CD4-positive, alpha-beta T cell (primary cell): ENCODE data around the gene PLP1. TPM values are rescaled to one million over a fixed set of nuclear protein-coding genes. Genes with fewer than 3 reads are reported as not detected.

Experiments
- ATAC-seq: fragments of 200-7000 bp; cut with Tn5 transposase; one replicate; pipeline ENCODE4 v1.10.0; 2022; ENCODE audit warnings: mild to moderate bottlenecking; ENCODE audit not compliant: poor library complexity
- CTCF ChIA-PET: fragments of 350-600 bp; sonication (Branson Sonifier 250); formaldehyde crosslinking; loops from one replicate; lab custom pipeline; 2021; ENCODE audit warnings: antibody characterized with exemption, inconsistent platforms; lab: Charles Lee
- POLR2A ChIA-PET: fragments of 350-600 bp; sonication (Branson Sonifier 250); formaldehyde crosslinking; loops from one replicate; lab custom pipeline; 2021; ENCODE audit warnings: antibody characterized with exemption, inconsistent platforms; lab: Charles Lee
- DNase-seq, 14 experiments: peaks; one replicate each; pipeline ENCODE4 v3.0.0-alpha.2; 2013 to 2020; ENCODE audit warnings: mixed read lengths in 2 of 14
- H3K27ac ChIP-seq, 2 donors: one replicate each; pipeline versions ENCODE4 v1.5.1 to v1.7.0; 2013; ENCODE audit warnings: low read length in 2 of 2, low read depth in 1 of 2, mild to moderate bottlenecking in 1 of 2
- H3K27me3 ChIP-seq, 2 experiments: 1 replicate in 1 of 2; 2 replicates in 1 of 2; pipeline versions ENCODE4 v1.6.1 to v1.7.0; 2013; ENCODE audit warnings: low read length in 2 of 2, control low read depth in 1 of 2, mild to moderate bottlenecking in 1 of 2, moderate library complexity in 1 of 2; ENCODE audit not compliant: insufficient read depth in 2 of 2, control insufficient read depth in 1 of 2
- H3K36me3 ChIP-seq: one replicate; pipeline ENCODE4 v1.6.1; 2013; ENCODE audit warnings: low read length, control low read depth; ENCODE audit not compliant: insufficient read depth
- H3K4me1 ChIP-seq: one replicate; pipeline ENCODE4 v1.6.1; 2013; ENCODE audit warnings: low read length, control low read depth; ENCODE audit not compliant: insufficient read depth
- H3K4me3 ChIP-seq: one replicate; pipeline ENCODE4 v1.5.1; 2013; ENCODE audit warnings: mild to moderate bottlenecking, low read length, moderate library complexity
- H3K9me3 ChIP-seq, 2 experiments: 1 replicate in 1 of 2; 2 replicates in 1 of 2; pipeline versions ENCODE4 v1.6.1 to v1.7.0; 2013; ENCODE audit warnings: low read length in 2 of 2, mild to moderate bottlenecking in 2 of 2, control low read depth in 1 of 2, moderate library complexity in 1 of 2; ENCODE audit not compliant: control insufficient read depth in 1 of 2, insufficient read depth in 1 of 2
- H3K27ac Mint-ChIP-seq: one replicate; pipeline ENCODE4 v1.8.0; 2020; ENCODE audit warnings: mixed read lengths
- H3K27me3 Mint-ChIP-seq: one replicate; pipeline ENCODE4 v1.8.0; 2021; ENCODE audit warnings: mixed read lengths
- H3K36me3 Mint-ChIP-seq: one replicate; pipeline ENCODE4 v1.8.0; 2021; ENCODE audit warnings: low read depth, mixed read lengths
- H3K4me1 Mint-ChIP-seq: one replicate; pipeline ENCODE4 v1.8.0; 2021; ENCODE audit warnings: low read depth, mixed read lengths
- H3K4me3 Mint-ChIP-seq: one replicate; pipeline ENCODE4 v1.8.0; 2020; ENCODE audit warnings: mild to moderate bottlenecking, mixed read lengths
- H3K9me3 Mint-ChIP-seq: one replicate; pipeline ENCODE4 v1.8.0; 2020; ENCODE audit warnings: mixed read lengths
- intact Hi-C, 2 experiments: fragments of 100-400 bp; cut with DNase I in 1 of 2; cut with micrococcal nuclease in 1 of 2; formaldehyde crosslinking; loops; one replicate each; pipeline versions ENCODE4 v1.15.1 to v1.9.0; 2023 to 2025; cut with DNase I, micrococcal nuclease
- total RNA-seq, 174 experiments: library from RNA in 2 of 174; stranded (reverse) in 2 of 174; gene quantifications; one replicate each; pipeline ENCODE4 v1.2.3 and lab custom pipeline; 2021 to 2026
- TF ChIP-seq, protein P1 (sequence below): fragments of 200-600 bp; IDR thresholded peaks from one replicate; pipeline ENCODE4 v1.8.0; 2022; ENCODE audit warnings: antibody characterized with exemption, mild to moderate bottlenecking

PLP1 gene
- total RNA-seq, 2 experiments from 2014 or later = not detected

DNA sequence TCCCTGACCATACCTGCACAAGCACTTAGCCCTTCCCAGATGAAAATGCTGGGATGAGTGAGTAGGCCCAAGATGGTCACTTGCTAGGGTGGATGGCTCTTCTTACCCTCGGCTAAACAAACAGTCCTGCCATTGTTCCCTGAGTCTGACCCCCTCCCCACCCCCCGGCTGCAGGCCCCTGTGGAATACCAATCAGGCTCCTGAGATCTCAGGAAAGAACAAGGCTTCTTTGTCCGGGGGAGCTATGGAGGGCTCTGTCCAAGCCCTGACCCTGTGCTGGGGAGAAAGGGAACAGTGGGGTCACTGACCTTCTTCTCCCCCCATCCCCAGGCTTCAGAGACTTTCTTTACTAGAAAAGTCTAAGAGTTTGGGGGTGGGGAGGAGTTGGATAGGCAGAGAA lies 6.0 kb downstream of the PLP1 start:
- POLR2A ChIA-PET = no interaction called here
- Histone ChIP-seq H3K4me3 (no peak overlapping the region), H3K9me3 (no peaks in the 10 kb centered on the region), H3K27me3 (no peaks in the 10 kb centered on the region), H3K36me3 (no peaks in the 10 kb centered on the region), H3K27ac (no peak overlapping the region), H3K4me1 (no peaks in the 10 kb centered on the region)
- H3K4me1 Mint-ChIP-seq = no peaks in the 10 kb centered on the region
- no peak for DNase-seq
- TF ChIP-seq, protein P1, sequence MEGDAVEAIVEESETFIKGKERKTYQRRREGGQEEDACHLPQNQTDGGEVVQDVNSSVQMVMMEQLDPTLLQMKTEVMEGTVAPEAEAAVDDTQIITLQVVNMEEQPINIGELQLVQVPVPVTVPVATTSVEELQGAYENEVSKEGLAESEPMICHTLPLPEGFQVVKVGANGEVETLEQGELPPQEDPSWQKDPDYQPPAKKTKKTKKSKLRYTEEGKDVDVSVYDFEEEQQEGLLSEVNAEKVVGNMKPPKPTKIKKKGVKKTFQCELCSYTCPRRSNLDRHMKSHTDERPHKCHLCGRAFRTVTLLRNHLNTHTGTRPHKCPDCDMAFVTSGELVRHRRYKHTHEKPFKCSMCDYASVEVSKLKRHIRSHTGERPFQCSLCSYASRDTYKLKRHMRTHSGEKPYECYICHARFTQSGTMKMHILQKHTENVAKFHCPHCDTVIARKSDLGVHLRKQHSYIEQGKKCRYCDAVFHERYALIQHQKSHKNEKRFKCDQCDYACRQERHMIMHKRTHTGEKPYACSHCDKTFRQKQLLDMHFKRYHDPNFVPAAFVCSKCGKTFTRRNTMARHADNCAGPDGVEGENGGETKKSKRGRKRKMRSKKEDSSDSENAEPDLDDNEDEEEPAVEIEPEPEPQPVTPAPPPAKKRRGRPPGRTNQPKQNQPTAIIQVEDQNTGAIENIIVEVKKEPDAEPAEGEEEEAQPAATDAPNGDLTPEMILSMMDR = no peak
- ATAC-seq = no peak
- intact Hi-C loops = no loop called here
- no peaks in the 10 kb centered on the region for H3K36me3 Mint-ChIP-seq
- H3K27ac Mint-ChIP-seq = no peak overlapping the region
- no peaks in the 10 kb centered on the region for H3K9me3 Mint-ChIP-seq
- CTCF ChIA-PET = no interaction called here
- peaks cover 8% of the 10 kb centered on the region for H3K27me3 Mint-ChIP-seq
- no peak overlapping the region for H3K4me3 Mint-ChIP-seq

DNA sequence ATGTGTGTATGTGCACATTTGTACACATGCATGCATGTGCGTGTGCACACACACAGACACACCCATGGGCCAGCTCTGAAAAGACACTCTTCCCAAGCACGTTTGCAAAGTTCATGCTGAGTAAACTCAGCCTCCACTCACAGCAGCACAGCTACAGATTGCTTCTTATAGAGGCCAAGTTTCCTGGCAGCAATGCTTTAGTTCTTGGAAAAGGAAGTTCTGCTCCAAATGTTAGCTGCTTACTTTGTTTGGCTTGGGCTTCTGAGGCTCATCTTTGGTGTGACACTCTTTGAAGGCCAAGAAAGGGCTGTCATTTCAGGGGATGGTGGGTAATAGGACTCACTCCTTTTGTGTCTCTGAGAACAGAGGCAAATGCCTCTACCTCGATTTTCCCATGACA lies 6.6 kb downstream of the PLP1 start:
- no peaks in the 10 kb centered on the region for H3K4me1 ChIP-seq
- no peaks in the 10 kb centered on the region for H3K36me3 ChIP-seq
- Mint-ChIP-seq H3K4me1 (no peaks in the 10 kb centered on the region), H3K9me3 (no peaks in the 10 kb centered on the region), H3K4me3 (no peak overlapping the region), H3K27me3 (peaks cover 2% of the 10 kb centered on the region), H3K27ac (no peak overlapping the region), H3K36me3 (no peaks in the 10 kb centered on the region)
- H3K27ac ChIP-seq = no peak overlapping the region
- H3K27me3 ChIP-seq = no peaks in the 10 kb centered on the region
- intact Hi-C loops = no loop called here
- TF ChIP-seq, protein P1 = no peak
- no peak overlapping the region for H3K4me3 ChIP-seq
- ChIA-PET CTCF (no interaction called here), POLR2A (no interaction called here)
- DNase-seq = no peak
- ATAC-seq = no peak
- no peaks in the 10 kb centered on the region for H3K9me3 ChIP-seq

DNA sequence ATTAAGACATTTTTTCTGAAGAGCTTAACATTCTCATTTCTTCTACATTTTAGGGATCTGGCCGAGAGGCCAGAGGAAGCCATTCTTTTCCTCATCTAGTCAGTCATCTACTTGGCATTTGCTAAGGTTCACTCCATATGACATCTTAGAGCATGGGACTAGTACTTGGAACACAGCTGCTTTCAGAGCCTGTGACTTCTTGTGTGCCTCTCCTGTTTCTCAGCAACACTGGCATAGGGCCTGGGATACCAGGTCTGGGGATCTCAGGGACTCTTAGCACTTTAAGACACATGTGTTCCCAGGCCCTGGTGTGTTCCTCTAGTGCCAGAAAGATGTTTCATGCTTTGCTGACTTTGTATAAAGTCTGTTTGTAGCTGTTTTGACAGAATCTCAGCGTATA lies 7.3 kb downstream of the PLP1 start:
- no peak overlapping the region for H3K4me3 Mint-ChIP-seq
- CTCF ChIA-PET = no interaction called here
- Histone ChIP-seq H3K36me3 (no peaks in the 10 kb centered on the region), H3K27ac (no peak overlapping the region), H3K4me1 (no peaks in the 10 kb centered on the region), H3K27me3 (no peaks in the 10 kb centered on the region), H3K9me3 (no peaks in the 10 kb centered on the region), H3K4me3 (no peak overlapping the region)
- DNase-seq = no peak
- no peaks in the 10 kb centered on the region for H3K9me3 Mint-ChIP-seq
- H3K36me3 Mint-ChIP-seq = no peaks in the 10 kb centered on the region
- intact Hi-C loops = no loop called here
- TF ChIP-seq, protein P1 = no peak
- no peak for ATAC-seq
- POLR2A ChIA-PET = no interaction called here
- no peaks in the 10 kb centered on the region for H3K27me3 Mint-ChIP-seq
- no peaks in the 10 kb centered on the region for H3K4me1 Mint-ChIP-seq
- no peak overlapping the region for H3K27ac Mint-ChIP-seq
